Common myeloid progenitor, CD34-positive (primary cell): ENCODE results near the gene CACNB4.

Experiments
- CTCF ChIA-PET: fragments of 350-600 bp; sonication (Branson Sonifier 250); formaldehyde crosslinking; loops from one replicate; lab custom pipeline; 2021; ENCODE audit warnings: antibody characterized with exemption; lab: Charles Lee
- POLR2A ChIA-PET: fragments of 350-600 bp; sonication (Branson Sonifier 250); formaldehyde crosslinking; loops from one replicate; lab custom pipeline; 2021; ENCODE audit warnings: antibody characterized with exemption; lab: Charles Lee
- DNase-seq, 3 donors: peaks; one replicate each; pipeline versions ENCODE4 v3.0.0 to v3.0.0-alpha.2; 2013
- H3K27ac ChIP-seq, 2 experiments: 1 replicate in 1 of 2; 2 replicates in 1 of 2; pipeline ENCODE4 v1.7.0; 2013; ENCODE audit warnings: inconsistent platforms in 2 of 2, low read length in 2 of 2, mild to moderate bottlenecking in 2 of 2, low read depth in 1 of 2, moderate library complexity in 1 of 2; ENCODE audit not compliant: severe bottlenecking in 2 of 2, insufficient read depth in 1 of 2, poor library complexity in 1 of 2
- H3K27me3 ChIP-seq, 5 experiments: replicated peaks in 2 of 5; 1 replicate in 3 of 5; 2 replicates in 2 of 5; pipeline versions ENCODE4 v1.6.1 to v1.7.0; 2013; ENCODE audit warnings: low read length in 4 of 5, mild to moderate bottlenecking in 2 of 5, moderate library complexity in 2 of 5, inconsistent platforms in 1 of 5; ENCODE audit not compliant: insufficient read depth in 5 of 5, control insufficient read depth in 4 of 5
- H3K36me3 ChIP-seq, 4 experiments: 1 replicate in 2 of 4; 2 replicates in 2 of 4; pipeline versions ENCODE4 v1.6.1 to v1.7.0; 2013; ENCODE audit warnings: low read length in 3 of 4, control low read depth in 1 of 4, mild to moderate bottlenecking in 1 of 4; ENCODE audit not compliant: control insufficient read depth in 4 of 4, insufficient read depth in 4 of 4
- H3K4me1 ChIP-seq, 4 experiments: 1 replicate in 3 of 4; 2 replicates in 1 of 4; pipeline versions ENCODE4 v1.6.1 to v1.7.1; 2013; ENCODE audit warnings: low read length in 3 of 4, mild to moderate bottlenecking in 3 of 4, control low read depth in 1 of 4, inconsistent platforms in 1 of 4, moderate library complexity in 1 of 4; ENCODE audit not compliant: control insufficient read depth in 4 of 4, insufficient read depth in 4 of 4; ENCODE audit errors: control extremely low read depth in 1 of 4
- H3K4me3 ChIP-seq, 7 experiments: 1 replicate in 4 of 7; 2 replicates in 3 of 7; pipeline versions ENCODE4 v1.5.1 to v1.7.0; 2013; ENCODE audit warnings: mild to moderate bottlenecking in 7 of 7, low read length in 6 of 7, moderate library complexity in 6 of 7, inconsistent platforms in 2 of 7, low read depth in 2 of 7, control low read depth in 1 of 7; ENCODE audit not compliant: insufficient read depth in 4 of 7, control insufficient read depth in 1 of 7; ENCODE audit errors: extremely low read depth in 1 of 7
- H3K9me3 ChIP-seq, 5 experiments: 1 replicate in 4 of 5; 2 replicates in 1 of 5; pipeline versions ENCODE4 v1.6.1 to v1.7.1; 2013; ENCODE audit warnings: low read length in 4 of 5, mild to moderate bottlenecking in 2 of 5, inconsistent platforms in 1 of 5, low read depth in 1 of 5, moderate library complexity in 1 of 5; ENCODE audit not compliant: control insufficient read depth in 4 of 5, insufficient read depth in 2 of 5; ENCODE audit errors: control extremely low read depth in 1 of 5
- WGBS: methylation state at CpG from one replicate; pipeline ENCODE4 v1.1.5; 2013; ENCODE audit not compliant: insufficient coverage; 5-methylcytosine and 5-hydroxymethylcytosine counted together

CACNB4 gene

DNA sequence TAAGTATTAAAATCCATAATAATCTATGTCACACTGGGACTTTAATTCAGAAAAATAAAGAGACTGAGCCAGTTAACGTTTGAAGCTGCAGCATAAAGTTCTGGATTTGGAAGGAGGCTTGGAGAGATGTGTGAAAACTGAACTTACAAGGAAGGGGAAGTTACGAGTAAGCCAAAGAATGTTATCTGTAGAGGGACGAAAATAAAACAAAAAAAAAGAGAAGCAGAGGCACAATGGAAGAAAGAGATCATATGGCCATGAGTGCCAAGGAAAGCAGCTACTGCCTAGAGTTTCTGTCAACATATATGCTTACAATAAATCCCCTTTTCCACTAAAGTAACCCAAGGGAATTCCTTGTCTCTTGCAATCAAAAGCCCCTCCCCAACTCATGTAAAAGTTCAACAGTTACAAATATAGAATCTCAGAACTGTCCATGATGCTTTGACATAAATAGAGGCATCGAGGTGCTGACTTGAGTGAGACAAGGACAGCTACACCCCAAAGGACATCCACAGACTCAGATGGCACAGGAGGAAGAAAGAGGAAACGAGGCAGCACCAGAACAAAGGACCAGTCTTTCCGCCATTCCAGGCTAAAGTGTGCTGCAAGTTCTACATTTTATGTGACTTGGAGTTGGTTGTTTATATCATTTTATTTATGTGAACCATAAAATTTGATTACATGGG, 254.5 kb downstream of the CACNB4 start:
- 75% methylated on average over 4 of the region's 6 CpGs for WGBS
- POLR2A ChIA-PET: no interaction called here

GRCh38 chr2:151843691-151844061, 255.2 kb downstream of the CACNB4 start:
- no CpG with 5 or more reads among the region's 1 CpG for WGBS
- Histone ChIP-seq H3K27me3 (no peaks in the 10 kb centered on the region), H3K4me3 (no peak overlapping the region), H3K27ac (no peak overlapping the region), H3K4me1 (peaks cover 0 to 17% (median 0%) of the 10 kb centered on the region in 4 experiments), H3K36me3 (no peaks in the 10 kb centered on the region), H3K9me3 (no peaks in the 10 kb centered on the region)
- DNase-seq: no peak
- ChIA-PET CTCF (no interaction called here), POLR2A (no interaction called here)

More for the DNA sequence above, 254.5 kb downstream of the CACNB4 start:
- Histone ChIP-seq H3K4me3 (no peak overlapping the region), H3K27me3 (no peaks in the 10 kb centered on the region), H3K9me3 (no peaks in the 10 kb centered on the region), H3K4me1 (peaks cover 0 to 17% (median 0%) of the 10 kb centered on the region in 4 experiments), H3K27ac (no peak overlapping the region), H3K36me3 (no peaks in the 10 kb centered on the region)
- CTCF ChIA-PET: interaction anchor here (0.6 kb wide), 1 partner anchor 35 kb away, joined by 3 read pairs; no protein-coding TSS in a partner anchor
- peak in 1 of 3 donors; percentile 10 for DNase-seq

DNA sequence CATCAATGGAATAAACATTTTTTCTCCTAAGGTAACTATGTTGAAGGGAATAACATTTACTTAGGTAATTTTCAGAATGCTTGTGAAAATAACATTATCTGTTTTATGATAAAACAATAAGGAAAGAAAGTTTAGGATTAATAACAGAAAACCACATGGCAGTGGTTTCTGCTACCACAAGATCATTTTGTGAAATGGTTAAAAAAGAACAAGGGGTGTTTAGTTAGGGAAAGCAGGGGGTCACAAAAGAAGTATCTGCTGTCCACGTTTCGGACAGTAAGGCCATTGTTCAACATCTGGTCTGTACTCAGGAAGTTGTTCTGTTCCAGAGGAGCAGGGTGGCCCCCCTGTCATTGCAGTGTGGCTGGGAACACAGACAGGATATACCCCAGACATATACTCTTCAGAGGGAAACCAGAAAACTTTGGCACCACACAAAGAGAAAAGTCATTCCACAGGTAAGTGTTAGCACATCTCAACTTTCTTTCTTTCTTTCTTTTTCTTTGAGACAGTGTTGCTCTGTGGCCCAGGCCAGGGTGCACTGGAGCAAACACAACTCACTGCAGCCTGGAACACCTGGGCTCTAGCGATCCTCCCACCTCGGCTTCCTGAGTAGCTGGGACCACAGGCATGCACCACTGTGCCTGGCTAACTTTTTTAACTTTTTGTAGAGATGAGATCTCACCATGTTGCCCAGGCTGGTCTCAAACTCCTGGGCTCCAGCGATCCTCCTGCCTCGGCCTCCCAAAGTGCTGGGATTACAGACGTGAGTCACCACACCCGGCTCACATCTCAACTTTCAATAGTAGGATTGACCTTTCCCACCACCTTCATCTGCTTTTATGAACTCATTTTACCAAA, 255.8 kb downstream of the CACNB4 start:
- no peaks in the 10 kb centered on the region for H3K36me3 ChIP-seq
- H3K4me1 ChIP-seq: peaks cover 0 to 17% (median 0%) of the 10 kb centered on the region in 4 experiments
- POLR2A ChIA-PET: no interaction called here
- H3K27me3 ChIP-seq: no peaks in the 10 kb centered on the region
- H3K9me3 ChIP-seq: no peaks in the 10 kb centered on the region
- DNase-seq: no peak
- H3K27ac ChIP-seq: no peak overlapping the region
- H3K4me3 ChIP-seq: no peak overlapping the region
- CTCF ChIA-PET: no interaction called here
- WGBS: 91% methylated on average over 8 of the region's 8 CpGs

DNA sequence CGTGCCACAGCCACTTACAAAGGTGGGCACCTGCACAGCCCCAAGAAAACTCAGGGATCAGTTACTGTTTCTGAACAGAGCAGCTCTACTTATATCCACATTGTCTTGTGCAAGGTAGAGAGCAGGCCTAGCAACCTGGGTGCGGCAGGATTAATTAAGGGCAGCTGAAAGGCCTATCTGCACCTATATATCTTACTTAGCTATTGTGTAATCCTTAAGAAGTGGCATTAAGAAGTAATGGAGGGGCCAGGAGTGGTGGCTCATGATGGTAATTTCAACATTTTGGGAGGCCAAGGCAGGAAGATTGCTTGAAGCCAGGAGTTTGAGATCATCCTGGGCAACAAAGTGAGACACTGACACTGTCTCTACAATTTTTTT, 257.8 kb downstream of the CACNB4 start:
- CTCF ChIA-PET: interaction anchor here (1.2 kb wide), 1 partner anchor 185 kb away, joined by 3 read pairs; no protein-coding TSS in a partner anchor
- H3K27ac ChIP-seq: no peak overlapping the region
- POLR2A ChIA-PET: interaction anchor here (0.6 kb wide), 1 partner anchor 682 kb away, joined by 3 read pairs; no protein-coding TSS in a partner anchor
- H3K4me1 ChIP-seq: peaks cover 0 to 17% (median 0%) of the 10 kb centered on the region in 4 experiments
- H3K36me3 ChIP-seq: no peaks in the 10 kb centered on the region
- DNase-seq: no peak
- WGBS: 100% methylated on average over 1 of the region's 2 CpGs
- no peak overlapping the region for H3K4me3 ChIP-seq
- no peaks in the 10 kb centered on the region for H3K27me3 ChIP-seq
- no peaks in the 10 kb centered on the region for H3K9me3 ChIP-seq

DNA sequence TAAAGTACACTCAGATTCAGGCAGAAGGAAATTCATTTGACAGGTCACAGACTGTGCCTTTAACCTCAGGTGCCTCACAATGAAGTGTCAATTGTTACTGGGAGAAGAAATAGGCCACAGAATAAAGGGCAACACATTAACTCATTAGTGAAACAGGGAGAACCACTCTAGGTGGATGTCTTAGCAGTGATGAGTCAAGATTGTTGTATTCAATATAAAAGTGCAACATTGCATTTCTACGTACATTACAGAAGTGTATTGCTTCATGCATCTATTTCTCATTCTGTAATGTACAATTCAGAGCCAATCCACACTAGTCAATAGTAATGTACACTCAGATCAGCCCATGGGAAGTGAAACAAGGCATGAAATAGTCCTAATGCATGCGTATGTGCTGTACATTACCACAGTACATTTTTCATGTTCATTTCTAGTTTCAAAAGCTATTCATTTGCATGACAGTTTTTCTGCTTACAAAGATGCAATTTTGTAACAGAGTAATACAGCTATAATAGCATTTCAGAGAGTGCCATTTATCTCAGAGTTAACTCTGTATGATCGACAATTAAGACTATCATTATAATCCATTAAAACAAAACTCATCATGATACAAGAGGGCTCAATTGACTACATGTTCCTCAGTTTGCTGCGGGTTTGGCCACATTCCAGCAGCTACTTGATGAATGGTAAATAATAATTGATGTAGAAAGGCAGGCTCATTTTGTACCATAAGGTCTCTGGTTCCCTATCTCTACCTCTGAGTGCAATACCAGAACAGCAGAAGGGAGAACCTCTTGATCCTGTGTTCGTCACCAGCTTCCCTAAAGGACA, 258.4 kb downstream of the CACNB4 start:
- Histone ChIP-seq H3K27ac (no peak overlapping the region), H3K9me3 (no peaks in the 10 kb centered on the region), H3K36me3 (no peaks in the 10 kb centered on the region), H3K4me3 (no peak overlapping the region), H3K27me3 (no peaks in the 10 kb centered on the region), H3K4me1 (peaks cover 0 to 20% (median 1%) of the 10 kb centered on the region in 4 experiments)
- DNase-seq: no peak
- 100% methylated on average over 4 of the region's 5 CpGs for WGBS
- POLR2A ChIA-PET: interaction anchor here (0.6 kb wide), 1 partner anchor 681 kb away, joined by 3 read pairs; no protein-coding TSS in a partner anchor
- CTCF ChIA-PET: interaction anchor here (1.2 kb wide), 1 partner anchor 186 kb away, joined by 3 read pairs; no protein-coding TSS in a partner anchor

- 80% methylated on average over 2 of the region's 3 CpGs for WGBS
- DNase-seq: no peak
- no peaks in the 10 kb centered on the region for H3K36me3 ChIP-seq
- POLR2A ChIA-PET: interaction anchor here (0.7 kb wide), 1 partner anchor 10 kb away, joined by 3 read pairs; the partner anchor contains the start of gene ARL5A
- no peak overlapping the region for H3K4me3 ChIP-seq
- no peaks in the 10 kb centered on the region for H3K9me3 ChIP-seq
- H3K27ac ChIP-seq: no peak overlapping the region
- no peaks in the 10 kb centered on the region for H3K27me3 ChIP-seq
- CTCF ChIA-PET: no interaction called here
- H3K4me1 ChIP-seq: peaks cover 0 to 25% (median 3%) of the 10 kb centered on the region in 4 experiments
Measured at GRCh38 chr2:151837926-151838325, 260.9 kb downstream of the CACNB4 start.
